Gastroesophageal sphincter (tissue), 3 donors: Measurements from ENCODE around the gene DPH3.

ENCODE experiments used
- CTCF ChIP-seq, 4 experiments: fragments of 200-600 bp in 2 of 4; fragments of 450-650 bp in 2 of 4; sonication (generic) in 1 of 4; IDR thresholded peaks; one replicate each; pipeline ENCODE4 v1.5.1; 2017 to 2019; ENCODE audit warnings: antibody characterized with exemption in 4 of 4, mild to moderate bottlenecking in 2 of 4, moderate library complexity in 2 of 4
- POLR2A ChIP-seq, 2 donors: fragments of 450-650 bp; IDR thresholded peaks; one replicate each; pipeline ENCODE4 v1.6.1; 2017; ENCODE audit warnings: antibody characterized with exemption in 2 of 2, mild to moderate bottlenecking in 2 of 2, moderate library complexity in 1 of 2

- TF ChIP-seq CTCF (IDR thresholded peaks at IDR 0.05) (no peak), POLR2A (IDR thresholded peaks at IDR 0.05) (no peak)
These were observed 14.5 kb upstream of the DPH3 start for GRCh38 chr3:16279010-16279801.
